H9 (cell line): ENCODE results near the gene KRTAP9-2. TPM values are rescaled to one million over a fixed set of nuclear protein-coding genes. Genes with fewer than 3 reads are reported as not detected.
A peak's percentile ranks its signal among the peaks of the same experiment; 100 is the strongest.

Source experiments
- DNase-seq: peaks from one replicate; pipeline ENCODE4 v3.0.0-alpha.2; 2017
- H2AFZ ChIP-seq: one replicate; pipeline ENCODE4 v1.6.1; 2013; ENCODE audit warnings: mild to moderate bottlenecking, low read length, control low read depth, moderate library complexity
- H2AK5ac ChIP-seq: 2 replicates; pipeline ENCODE4 v1.6.1; 2013; ENCODE audit warnings: low read length, control low read depth, mixed read lengths; ENCODE audit not compliant: insufficient read length
- H2BK120ac ChIP-seq: one replicate; pipeline ENCODE4 v1.6.1; 2013; ENCODE audit warnings: low read depth, mild to moderate bottlenecking, low read length, control low read depth, inconsistent platforms; ENCODE audit not compliant: poor library complexity, severe bottlenecking
- H2BK12ac ChIP-seq: 2 replicates; pipeline ENCODE4 v1.6.1; 2013; ENCODE audit warnings: low read length, control low read depth, mixed read lengths, low read depth; ENCODE audit not compliant: insufficient read length
- H2BK15ac ChIP-seq: 2 replicates; pipeline ENCODE4 v1.6.1; 2013; ENCODE audit warnings: low read depth, low read length, control low read depth
- H2BK20ac ChIP-seq: one replicate; pipeline ENCODE4 v1.6.1; 2013; ENCODE audit warnings: low read depth, mild to moderate bottlenecking, low read length, control low read depth, inconsistent platforms; ENCODE audit not compliant: poor library complexity, severe bottlenecking
- H2BK5ac ChIP-seq: 2 replicates; pipeline ENCODE4 v1.6.1; 2013; ENCODE audit warnings: low read length, control low read depth, mixed read lengths; ENCODE audit not compliant: insufficient read length
- H3K14ac ChIP-seq: 2 replicates; pipeline ENCODE4 v1.6.1; 2013; ENCODE audit warnings: low read length, control low read depth; ENCODE audit not compliant: insufficient read depth
- H3K18ac ChIP-seq: 2 replicates; pipeline ENCODE4 v1.6.1; 2013; ENCODE audit warnings: low read depth, mild to moderate bottlenecking, mixed read lengths, low read length, control low read depth; ENCODE audit not compliant: insufficient read length
- H3K23ac ChIP-seq: 2 replicates; pipeline ENCODE4 v1.6.1; 2013; ENCODE audit warnings: low read length, control low read depth, mixed read lengths, low read depth; ENCODE audit not compliant: insufficient read length
- H3K23me2 ChIP-seq: 2 replicates; pipeline ENCODE4 v1.6.1; 2013; ENCODE audit warnings: low read depth, mild to moderate bottlenecking, mixed read lengths, low read length, control low read depth; ENCODE audit not compliant: insufficient read length, poor library complexity, severe bottlenecking
- H3K27ac ChIP-seq: 2 replicates; pipeline ENCODE4 v1.5.1; 2013; ENCODE audit warnings: low read length, control low read depth, mixed read lengths, low read depth; ENCODE audit not compliant: insufficient read length
- H3K27me3 ChIP-seq: 2 replicates; pipeline ENCODE4 v1.6.1; 2013; ENCODE audit warnings: low read length, control low read depth, inconsistent platforms; ENCODE audit not compliant: insufficient read depth
- H3K4ac ChIP-seq: 2 replicates; pipeline ENCODE4 v1.6.1; 2013; ENCODE audit warnings: low read depth, mild to moderate bottlenecking, control low read depth, inconsistent platforms, low read length, moderate library complexity
- H3K4me1 ChIP-seq: 2 replicates; pipeline ENCODE4 v1.6.1; 2013; ENCODE audit warnings: low read length, control low read depth, inconsistent platforms; ENCODE audit not compliant: insufficient read depth
- H3K4me2 ChIP-seq: 2 replicates; pipeline ENCODE4 v1.6.1; 2013; ENCODE audit warnings: low read length, control low read depth, mixed read lengths; ENCODE audit not compliant: insufficient read length, insufficient read depth
- H3K56ac ChIP-seq: 2 replicates; pipeline ENCODE4 v1.6.1; 2013; ENCODE audit warnings: low read depth, mild to moderate bottlenecking, mixed read lengths, low read length, control low read depth; ENCODE audit not compliant: insufficient read length
- H3K79me1 ChIP-seq: 2 replicates; pipeline ENCODE4 v1.6.1; 2013; ENCODE audit warnings: low read depth, mild to moderate bottlenecking, moderate library complexity, low read length, control low read depth, inconsistent platforms; ENCODE audit not compliant: insufficient read depth, poor library complexity, severe bottlenecking
- H3K79me2 ChIP-seq: 2 replicates; pipeline ENCODE4 v1.6.1; 2013; ENCODE audit warnings: low read length, control low read depth, inconsistent platforms; ENCODE audit not compliant: insufficient read depth
- H3K9ac ChIP-seq: 2 replicates; pipeline ENCODE4 v1.6.1; 2013; ENCODE audit warnings: low read length, control low read depth, mixed read lengths; ENCODE audit not compliant: insufficient read length; ENCODE audit errors: extremely low read depth
- H3K9me3 ChIP-seq: one replicate; pipeline ENCODE4 v1.6.1; 2013; ENCODE audit warnings: low read depth, low read length, inconsistent platforms; ENCODE audit not compliant: control insufficient read depth
- H3T11ph ChIP-seq: one replicate; pipeline ENCODE4 v1.6.1; 2013; ENCODE audit warnings: mild to moderate bottlenecking, low read length, control low read depth, inconsistent platforms
- H4K20me1 ChIP-seq: one replicate; pipeline ENCODE4 v1.6.1; 2013; ENCODE audit not compliant: control insufficient read depth, insufficient read length, insufficient read depth
- H4K5ac ChIP-seq: 2 replicates; pipeline ENCODE4 v1.6.1; 2013; ENCODE audit warnings: low read depth, mild to moderate bottlenecking, mixed read lengths, low read length, control low read depth; ENCODE audit not compliant: insufficient read length
- H4K8ac ChIP-seq: replicated peaks from 2 replicates; pipeline ENCODE4 v1.6.1; 2013; ENCODE audit warnings: low read length, control low read depth, mixed read lengths, low read depth; ENCODE audit not compliant: insufficient read length
- H4K91ac ChIP-seq: 2 replicates; pipeline ENCODE4 v1.6.1; 2013; ENCODE audit warnings: low read depth, mild to moderate bottlenecking, moderate library complexity, mixed read lengths, low read length, control low read depth; ENCODE audit not compliant: insufficient read length
- H3K27ac Mint-ChIP-seq, 3 experiments: 2 replicates in 2 of 3; 3 replicates in 1 of 3; pipeline ENCODE4 v1.8.0; 2020 to 2021; ENCODE audit warnings: mixed read lengths in 3 of 3, mild to moderate bottlenecking in 1 of 3, moderate library complexity in 1 of 3
- H3K27me3 Mint-ChIP-seq: 2 replicates; pipeline ENCODE4 v1.8.0; 2021; ENCODE audit warnings: low read depth, mild to moderate bottlenecking, moderate library complexity, mixed read lengths
- H3K36me3 Mint-ChIP-seq, 3 experiments: 2 replicates in 2 of 3; 3 replicates in 1 of 3; pipeline ENCODE4 v1.8.0; 2020 to 2021; ENCODE audit warnings: low read depth in 3 of 3, mixed read lengths in 3 of 3; ENCODE audit not compliant: insufficient read depth in 1 of 3
- H3K4me1 Mint-ChIP-seq, 2 experiments: 2 replicates each; pipeline ENCODE4 v1.8.0; 2020; ENCODE audit warnings: mixed read lengths in 2 of 2
- H3K4me3 Mint-ChIP-seq, 2 experiments: 2 replicates in 1 of 2; 3 replicates in 1 of 2; pipeline ENCODE4 v1.8.0; 2020 to 2021; ENCODE audit warnings: mild to moderate bottlenecking in 2 of 2, mixed read lengths in 2 of 2, moderate library complexity in 1 of 2
- H3K9me3 Mint-ChIP-seq, 2 experiments: 2 replicates in 1 of 2; 3 replicates in 1 of 2; pipeline ENCODE4 v1.8.0; 2020; ENCODE audit warnings: mild to moderate bottlenecking in 2 of 2, mixed read lengths in 2 of 2, moderate library complexity in 1 of 2
- CTCF ChIP-seq: fragments of 200-600 bp; sonication (generic); conservative IDR thresholded peaks from 3 replicates; pipeline ENCODE4 v1.8.0; 2021; ENCODE audit warnings: antibody characterized with exemption, mild to moderate bottlenecking
- WGBS: extraction: QIAGEN DNeasy Blood & Tissue Kit; methylation state at CpG from one replicate; pipeline ENCODE4 v1.1.7; 2013; ENCODE audit warnings: missing lambda C conversion rate, low lambda C conversion rate, mixed read lengths; ENCODE audit not compliant: insufficient read length; ENCODE audit errors: extremely low coverage; 5-methylcytosine and 5-hydroxymethylcytosine counted together
- total RNA-seq: library from RNA; stranded (reverse); gene quantifications from 2 replicates; pipeline ENCODE4 v1.2.1, GENCODE V29; 2021

KRTAP9-2 gene
- total RNA-seq, 1 experiment from 2014 or later = not detected

- no peak overlapping the region for H2BK12ac ChIP-seq
- H3K79me2 ChIP-seq = no peaks in the 10 kb centered on the region
- no CpG with 5 or more reads among the region's 3 CpGs for WGBS
- no peak overlapping the region for H4K91ac ChIP-seq
- H3K79me1 ChIP-seq = no peaks in the 10 kb centered on the region
- no peak overlapping the region for H2BK120ac ChIP-seq
- H2BK15ac ChIP-seq = no peak overlapping the region
- no peak for TF ChIP-seq CTCF
- H4K8ac ChIP-seq = no peak overlapping the region
- H2AK5ac ChIP-seq = no peak overlapping the region
- H3K23me2 ChIP-seq = no peaks in the 10 kb centered on the region
- Mint-ChIP-seq H3K4me1 (peaks cover 3 to 7% of the 10 kb centered on the region in 2 experiments; a peak in 2 of 4 replicates), H3K27me3 (peaks cover 2% of the 10 kb centered on the region), H3K27ac (no peak overlapping the region), H3K36me3 (0 out of 7 replicates have a peak, but pooled peaks cover 0 to 3% (median 0%) of the 10 kb centered on the region in 3 experiments), H3K9me3 (peaks cover 4 to 7% of the 10 kb centered on the region in 2 experiments; a peak in 4 of 5 replicates), H3K4me3 (no peak overlapping the region)
- no peak for DNase-seq
- no peak overlapping the region for H3K23ac ChIP-seq
- H3K4me2 ChIP-seq = no peak overlapping the region
- no peak overlapping the region for H2BK5ac ChIP-seq
- no peak overlapping the region for H3K27ac ChIP-seq
- no peak overlapping the region for H3K18ac ChIP-seq
- no peak overlapping the region for H2BK20ac ChIP-seq
- no peaks in the 10 kb centered on the region for H3K27me3 ChIP-seq
- H3K56ac ChIP-seq = no peak overlapping the region
- no peaks in the 10 kb centered on the region for H4K20me1 ChIP-seq
- peak overlapping the region; percentile 51; the same call in 1 of the 2 replicates for H3K14ac ChIP-seq
- H3K9ac ChIP-seq = no peak overlapping the region
- H4K5ac ChIP-seq = no peak overlapping the region
- no peak overlapping the region for H3T11ph ChIP-seq
- no peaks in the 10 kb centered on the region for H3K9me3 ChIP-seq
- H2AFZ ChIP-seq = no peak overlapping the region
- no peak overlapping the region for H3K4ac ChIP-seq
- H3K4me1 ChIP-seq = no peaks in the 10 kb centered on the region
Observed at GRCh38 chr17:41190328-41190727, 36.1 kb upstream of the KRTAP9-2 start.
